K562 (cell line): ENCODE data around the gene MEGF9. TPM values are rescaled to one million over a fixed set of nuclear protein-coding genes. Genes with fewer than 3 reads are reported as not detected.

ENCODE experiments used
- MAZ ChIP-seq, 2 experiments: fragments of 450-650 bp in 1 of 2; sonication (generic) in 1 of 2; formaldehyde crosslinking; IDR thresholded peaks in 1 of 2; conservative IDR thresholded peaks in 1 of 2; 2 replicates each; pipeline versions ENCODE4 v1.4.0 to v1.5.0; 2020; ENCODE audit warnings: mild to moderate bottlenecking in 1 of 2, missing genetic modification reagents in 1 of 2
- polyA plus RNA-seq, 8 experiments: library from polyadenylated mRNA; depleted of rRNA in 4 of 8; stranded (reverse) in 5 of 8; unstranded in 3 of 8; fragments of >200 nt; fragmentation: Nextera tagmentation in 2 of 8; fragmentation: Illumina TruSeq in 1 of 8; extraction: Ambion mirVana in 2 of 8; extraction: Trizol in 1 of 8; gene quantifications; 2 replicates each; pipeline versions ENCODE4 v1.2.1 to v1.2.3, GENCODE V29; 2011 to 2014; ENCODE audit warnings: inconsistent platforms in 1 of 8, missing spikeins in 1 of 8
- total RNA-seq, 7 experiments: library from RNA; depleted of rRNA in 6 of 7; stranded (reverse); fragments of >200 nt in 6 of 7; fragmentation: Illumina TruSeq in 2 of 7; extraction: Trizol in 2 of 7; gene quantifications; 2 replicates each; pipeline versions ENCODE4 v1.2.1 to v1.2.3, GENCODE V29; 2011 to 2021; ENCODE audit warnings: low replicate concordance in 1 of 7
- TF ChIP-seq, protein P1 (sequence below), 2 experiments: fragments of 450-650 bp; formaldehyde crosslinking in 1 of 2; IDR thresholded peaks; 2 replicates each; pipeline versions ENCODE4 v1.4.0 to v1.6.1; 2014 to 2020; ENCODE audit warnings: mild to moderate bottlenecking in 2 of 2, borderline replicate concordance in 1 of 2, low read depth in 1 of 2
- TF ChIP-seq, protein P2 (sequence below): IDR thresholded peaks from 3 replicates; pipeline ENCODE4 v1.6.1; 2011; ENCODE audit warnings: borderline replicate concordance, mild to moderate bottlenecking, moderate library complexity; ENCODE audit not compliant: insufficient read length; ENCODE audit errors: extremely low read depth

MEGF9 gene
- total and polyA plus RNA-seq, 9 of the 15 experiments (the other 6 are each of a cell fraction or from before 2014, with no cell fraction given), result 2.1 to 6.2 (median 3.8) TPM

DNA sequence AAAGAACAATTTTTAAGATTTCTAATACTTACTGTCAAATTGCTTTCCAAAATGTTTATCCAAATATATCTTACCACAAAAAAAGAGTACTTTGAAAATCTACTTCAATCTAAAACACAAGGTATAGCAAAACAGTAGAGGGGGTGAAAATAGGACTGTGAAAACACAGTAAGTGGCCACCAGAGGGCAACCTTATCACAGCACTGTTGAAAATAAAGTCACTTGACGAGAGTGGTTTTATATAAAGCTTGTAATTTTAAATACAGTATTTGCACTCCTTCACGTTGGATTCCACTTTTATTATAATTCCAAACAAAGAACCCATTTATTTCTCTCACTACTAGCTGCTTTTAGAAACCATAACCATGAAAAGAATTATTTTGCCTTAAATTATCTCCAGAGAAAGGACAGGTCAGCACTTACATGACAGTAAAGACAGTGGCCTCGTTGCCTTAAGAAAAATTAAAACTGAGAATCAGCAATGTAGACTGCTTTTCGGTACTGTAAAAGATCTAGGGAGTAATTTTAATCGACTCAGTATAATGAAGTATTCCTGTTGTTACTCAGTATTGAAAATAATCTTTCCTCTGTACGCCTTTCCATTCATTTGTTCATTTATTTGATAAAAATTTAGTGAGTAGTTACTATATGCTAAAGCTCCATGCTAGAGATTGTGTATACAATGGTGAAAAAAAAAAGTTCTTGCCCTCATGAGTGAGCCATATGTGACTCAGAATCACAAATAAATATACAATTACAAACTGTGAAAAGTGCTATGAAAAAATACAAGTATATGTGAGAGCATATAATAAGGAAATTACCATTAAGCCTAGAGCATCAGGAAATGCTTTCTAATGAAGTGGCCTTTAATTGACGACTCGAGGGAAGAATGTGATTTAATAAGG, 94.3 kb downstream of the MEGF9 start (continued):
- 0 out of 4 replicates have a peak, but pooled peaks of 1 of the 2 experiments have one; percentile 14 for TF ChIP-seq MAZ (CRISPR knock-in tag; conservative IDR thresholded peaks at IDR 0.05 in 1 of 2, IDR thresholded peaks at IDR 0.05 in 1 of 2)
- TF ChIP-seq, protein P1, sequence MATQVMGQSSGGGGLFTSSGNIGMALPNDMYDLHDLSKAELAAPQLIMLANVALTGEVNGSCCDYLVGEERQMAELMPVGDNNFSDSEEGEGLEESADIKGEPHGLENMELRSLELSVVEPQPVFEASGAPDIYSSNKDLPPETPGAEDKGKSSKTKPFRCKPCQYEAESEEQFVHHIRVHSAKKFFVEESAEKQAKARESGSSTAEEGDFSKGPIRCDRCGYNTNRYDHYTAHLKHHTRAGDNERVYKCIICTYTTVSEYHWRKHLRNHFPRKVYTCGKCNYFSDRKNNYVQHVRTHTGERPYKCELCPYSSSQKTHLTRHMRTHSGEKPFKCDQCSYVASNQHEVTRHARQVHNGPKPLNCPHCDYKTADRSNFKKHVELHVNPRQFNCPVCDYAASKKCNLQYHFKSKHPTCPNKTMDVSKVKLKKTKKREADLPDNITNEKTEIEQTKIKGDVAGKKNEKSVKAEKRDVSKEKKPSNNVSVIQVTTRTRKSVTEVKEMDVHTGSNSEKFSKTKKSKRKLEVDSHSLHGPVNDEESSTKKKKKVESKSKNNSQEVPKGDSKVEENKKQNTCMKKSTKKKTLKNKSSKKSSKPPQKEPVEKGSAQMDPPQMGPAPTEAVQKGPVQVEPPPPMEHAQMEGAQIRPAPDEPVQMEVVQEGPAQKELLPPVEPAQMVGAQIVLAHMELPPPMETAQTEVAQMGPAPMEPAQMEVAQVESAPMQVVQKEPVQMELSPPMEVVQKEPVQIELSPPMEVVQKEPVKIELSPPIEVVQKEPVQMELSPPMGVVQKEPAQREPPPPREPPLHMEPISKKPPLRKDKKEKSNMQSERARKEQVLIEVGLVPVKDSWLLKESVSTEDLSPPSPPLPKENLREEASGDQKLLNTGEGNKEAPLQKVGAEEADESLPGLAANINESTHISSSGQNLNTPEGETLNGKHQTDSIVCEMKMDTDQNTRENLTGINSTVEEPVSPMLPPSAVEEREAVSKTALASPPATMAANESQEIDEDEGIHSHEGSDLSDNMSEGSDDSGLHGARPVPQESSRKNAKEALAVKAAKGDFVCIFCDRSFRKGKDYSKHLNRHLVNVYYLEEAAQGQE (IDR thresholded peaks at IDR 0.05; ENCODE audit: borderline replicate concordance), result peak; percentile 62; the same call in 1 of the 2 replicates
- TF ChIP-seq, protein P1 (CRISPR knock-in tag; IDR thresholded peaks at IDR 0.05; ENCODE audit: low read depth), result no peak
- TF ChIP-seq, protein P2, sequence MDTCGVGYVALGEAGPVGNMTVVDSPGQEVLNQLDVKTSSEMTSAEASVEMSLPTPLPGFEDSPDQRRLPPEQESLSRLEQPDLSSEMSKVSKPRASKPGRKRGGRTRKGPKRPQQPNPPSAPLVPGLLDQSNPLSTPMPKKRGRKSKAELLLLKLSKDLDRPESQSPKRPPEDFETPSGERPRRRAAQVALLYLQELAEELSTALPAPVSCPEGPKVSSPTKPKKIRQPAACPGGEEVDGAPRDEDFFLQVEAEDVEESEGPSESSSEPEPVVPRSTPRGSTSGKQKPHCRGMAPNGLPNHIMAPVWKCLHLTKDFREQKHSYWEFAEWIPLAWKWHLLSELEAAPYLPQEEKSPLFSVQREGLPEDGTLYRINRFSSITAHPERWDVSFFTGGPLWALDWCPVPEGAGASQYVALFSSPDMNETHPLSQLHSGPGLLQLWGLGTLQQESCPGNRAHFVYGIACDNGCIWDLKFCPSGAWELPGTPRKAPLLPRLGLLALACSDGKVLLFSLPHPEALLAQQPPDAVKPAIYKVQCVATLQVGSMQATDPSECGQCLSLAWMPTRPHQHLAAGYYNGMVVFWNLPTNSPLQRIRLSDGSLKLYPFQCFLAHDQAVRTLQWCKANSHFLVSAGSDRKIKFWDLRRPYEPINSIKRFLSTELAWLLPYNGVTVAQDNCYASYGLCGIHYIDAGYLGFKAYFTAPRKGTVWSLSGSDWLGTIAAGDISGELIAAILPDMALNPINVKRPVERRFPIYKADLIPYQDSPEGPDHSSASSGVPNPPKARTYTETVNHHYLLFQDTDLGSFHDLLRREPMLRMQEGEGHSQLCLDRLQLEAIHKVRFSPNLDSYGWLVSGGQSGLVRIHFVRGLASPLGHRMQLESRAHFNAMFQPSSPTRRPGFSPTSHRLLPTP, result no peak
- TF ChIP-seq, all 486 proteins: peak for 11
